Muscle layer of colon (tissue), 2 donors: ENCODE data around the gene SEC63.
"Not testable (repeated sequence)": the region's sequence is repeated elsewhere in the genome, so short reads cannot be mapped to it uniquely, and the experiment has no call there.

ENCODE experiments used
- H3K27ac ChIP-seq: one replicate; pipeline ENCODE4 v1.7.0; 2013; ENCODE audit warnings: low read depth, mild to moderate bottlenecking, low read length, moderate library complexity
- H3K27me3 ChIP-seq, 2 donors: one replicate each; pipeline ENCODE4 v1.7.0; 2013; ENCODE audit warnings: low read length in 2 of 2, mild to moderate bottlenecking in 2 of 2; ENCODE audit not compliant: insufficient read depth in 2 of 2, control insufficient read depth in 1 of 2
- H3K36me3 ChIP-seq: one replicate; pipeline ENCODE4 v1.7.0; 2013; ENCODE audit warnings: mild to moderate bottlenecking, low read length; ENCODE audit not compliant: insufficient read depth
- H3K4me1 ChIP-seq: one replicate; pipeline ENCODE4 v1.7.0; 2013; ENCODE audit warnings: mild to moderate bottlenecking, low read length; ENCODE audit not compliant: insufficient read depth
- H3K4me3 ChIP-seq, 2 donors: one replicate each; pipeline ENCODE4 v1.7.0; 2013; ENCODE audit warnings: low read length in 2 of 2, low read depth in 1 of 2, mild to moderate bottlenecking in 1 of 2, moderate library complexity in 1 of 2
- H3K9ac ChIP-seq: one replicate; pipeline ENCODE4 v1.7.0; 2013; ENCODE audit warnings: low read length
- H3K9me3 ChIP-seq: one replicate; pipeline ENCODE4 v1.7.0; 2013; ENCODE audit warnings: mild to moderate bottlenecking, low read length
- donor health status: abdominal sarcoma.
- donor health status: Adenocarcinoma of cecum.

SEC63 gene

DNA sequence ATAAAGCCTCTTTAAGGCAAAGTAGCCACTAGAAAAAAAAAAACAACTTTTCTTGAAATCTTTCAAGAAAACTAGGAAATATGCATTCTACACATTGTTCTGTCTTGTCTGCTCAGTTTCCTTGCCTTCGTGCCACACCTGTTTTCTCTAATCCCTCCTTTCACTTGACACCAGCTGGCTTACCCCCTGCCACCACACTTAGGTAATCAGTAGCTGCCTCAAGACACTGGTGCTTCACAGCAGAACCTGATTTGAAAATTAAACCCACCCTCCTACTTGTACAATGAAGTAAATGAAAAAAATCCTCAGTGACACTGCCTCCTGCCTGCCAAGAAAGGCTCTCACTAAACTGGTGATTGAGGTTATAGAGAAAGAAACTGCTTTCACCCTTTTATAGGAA is 88.1 kb downstream of the SEC63 start:
- H3K4me3 ChIP-seq: no peak overlapping the region
- peaks cover 13% of the 10 kb centered on the region for H3K36me3 ChIP-seq
- no peaks in the 10 kb centered on the region for H3K4me1 ChIP-seq
- no peak overlapping the region for H3K9ac ChIP-seq
- no peaks in the 10 kb centered on the region for H3K27me3 ChIP-seq
- no peaks in the 10 kb centered on the region for H3K9me3 ChIP-seq
- H3K27ac ChIP-seq: no peak overlapping the region

DNA sequence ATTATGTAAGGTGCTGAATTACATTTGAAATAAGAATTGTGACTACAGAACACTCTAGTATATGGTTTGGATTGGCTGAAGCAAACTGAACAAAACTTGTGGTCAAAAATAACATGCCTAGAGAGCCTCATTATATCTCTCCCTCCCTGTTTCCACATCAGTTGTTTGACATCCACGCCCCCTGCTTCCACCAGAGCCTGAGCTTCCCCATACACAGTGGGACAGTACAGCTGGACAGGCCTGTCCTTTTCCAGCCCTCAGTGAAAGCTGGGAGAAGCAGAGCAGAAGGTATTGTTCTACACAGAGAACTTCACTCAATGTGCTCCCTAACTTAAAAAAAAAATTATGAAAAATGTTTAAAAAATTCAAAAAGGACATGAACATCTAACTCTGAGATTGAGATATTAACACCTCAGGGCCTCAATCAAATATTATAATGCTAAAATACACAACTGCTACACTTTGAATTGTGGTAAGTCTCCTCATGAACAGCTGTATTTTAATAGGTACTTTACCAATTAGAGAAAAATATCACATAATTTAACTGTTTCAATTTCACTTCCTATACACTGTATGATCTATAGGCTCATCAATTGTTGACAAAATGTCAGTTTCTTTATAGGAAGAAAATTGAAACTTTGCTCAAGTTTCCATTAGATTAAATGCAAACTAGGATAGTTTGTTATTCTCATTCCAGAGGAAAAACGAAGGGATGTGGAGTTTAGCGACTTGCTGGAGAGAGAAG is 89.0 kb downstream of the SEC63 start:
- no peaks in the 10 kb centered on the region for H3K9me3 ChIP-seq
- H3K27ac ChIP-seq: no peak overlapping the region
- peaks cover 13% of the 10 kb centered on the region for H3K36me3 ChIP-seq
- H3K4me3 ChIP-seq: no peak overlapping the region
- no peaks in the 10 kb centered on the region for H3K27me3 ChIP-seq
- no peaks in the 10 kb centered on the region for H3K4me1 ChIP-seq
- H3K9ac ChIP-seq: no peak overlapping the region

DNA sequence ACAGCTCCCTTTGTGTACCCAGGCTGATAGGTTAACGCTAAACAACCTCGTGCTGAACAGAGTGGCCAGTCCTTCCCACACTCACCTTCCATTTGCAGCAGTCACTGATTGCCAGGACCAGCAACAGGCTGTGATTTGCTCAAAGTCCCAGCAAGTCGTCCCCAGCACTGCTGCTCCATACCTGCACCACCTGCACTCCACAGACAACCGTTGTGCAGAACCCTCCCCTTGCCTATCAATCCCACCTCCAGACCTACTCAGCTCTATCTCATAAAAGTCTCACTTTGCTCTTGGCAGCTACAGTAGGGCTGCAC is 90.7 kb downstream of the SEC63 start:
- Histone ChIP-seq H3K9ac (no peak overlapping the region), H3K4me1 (no peaks in the 10 kb centered on the region), H3K27me3 (no peaks in the 10 kb centered on the region), H3K9me3 (no peaks in the 10 kb centered on the region), H3K27ac (no peak overlapping the region), H3K4me3 (no peak overlapping the region), H3K36me3 (peaks cover 13% of the 10 kb centered on the region)

GRCh38 chr6:107866606-107867301 is 91.3 kb downstream of the SEC63 start:
- Histone ChIP-seq H3K27me3 (peaks cover 0 to 3% of the 10 kb centered on the region in 2 donors), H3K9me3 (no peaks in the 10 kb centered on the region), H3K4me3 (no peak overlapping the region), H3K4me1 (no peaks in the 10 kb centered on the region), H3K9ac (no peak overlapping the region), H3K36me3 (peaks cover 13% of the 10 kb centered on the region), H3K27ac (no peak overlapping the region)

DNA sequence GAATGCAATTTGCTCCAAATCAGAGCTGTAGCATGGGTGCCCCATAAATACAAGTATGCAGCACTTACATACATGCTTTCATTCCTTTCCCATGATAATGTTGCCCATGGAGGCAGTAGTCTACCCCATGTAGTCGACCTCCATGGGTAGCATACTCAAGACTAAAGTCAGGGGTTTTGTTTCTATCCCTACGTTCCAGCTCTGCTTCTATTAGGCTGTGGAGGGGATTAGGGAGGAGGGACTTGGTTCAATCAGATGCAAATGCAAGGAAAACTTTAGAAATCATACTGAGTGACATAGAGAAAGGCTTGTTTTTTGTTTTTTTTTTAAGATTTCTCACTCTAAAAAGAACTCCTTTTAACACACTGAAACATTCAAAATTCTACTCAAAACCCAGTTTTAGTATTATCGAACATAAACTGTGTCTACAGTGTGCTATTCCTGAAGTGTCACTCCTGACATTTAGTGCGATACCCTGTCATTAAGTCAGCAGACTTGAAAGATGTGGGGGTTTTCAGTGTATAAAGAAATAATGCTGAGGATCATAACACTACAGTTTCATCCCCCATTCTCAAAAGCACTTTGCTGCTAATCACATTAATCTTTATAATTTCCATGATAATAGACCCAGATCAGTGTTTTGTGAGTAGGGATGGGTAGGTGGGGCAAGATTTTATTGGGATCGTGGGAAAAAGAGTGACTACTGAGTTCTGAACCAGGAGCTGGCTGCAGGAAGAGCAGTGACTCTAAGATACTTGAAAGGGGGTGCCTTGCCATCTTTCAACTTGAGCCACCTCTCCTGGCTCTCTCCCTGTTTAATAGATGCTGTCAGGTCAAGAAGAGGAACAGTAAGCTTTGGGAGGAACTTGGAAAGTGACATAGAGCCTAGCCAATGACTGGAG is 93.5 kb downstream of the SEC63 start:
- H3K9ac ChIP-seq: no peak overlapping the region
- H3K27ac ChIP-seq: no peak overlapping the region
- H3K4me3 ChIP-seq: no peak overlapping the region
- no peaks in the 10 kb centered on the region for H3K4me1 ChIP-seq
- H3K9me3 ChIP-seq: no peaks in the 10 kb centered on the region
- H3K36me3 ChIP-seq: no peaks in the 10 kb centered on the region
- peaks cover 0 to 7% of the 10 kb centered on the region in 2 donors for H3K27me3 ChIP-seq

DNA sequence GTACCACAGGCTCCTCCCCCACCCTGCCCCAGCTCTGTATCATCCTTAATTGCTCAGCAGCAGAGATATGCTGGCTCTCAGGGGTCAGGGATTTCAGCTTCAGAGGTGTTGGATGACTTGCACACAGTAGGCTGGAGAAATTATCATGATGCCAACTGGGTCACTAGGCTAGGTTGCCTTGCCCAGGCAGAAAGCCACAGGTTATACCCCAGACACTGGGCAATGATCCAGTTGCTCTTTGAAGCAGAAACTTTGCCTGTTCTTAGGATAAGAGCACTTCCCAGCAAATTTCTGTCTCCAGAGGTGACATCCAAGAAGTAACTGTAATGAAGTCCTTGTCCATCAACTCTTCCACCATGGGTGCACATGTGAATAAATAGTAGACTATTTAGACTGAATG is 95.6 kb downstream of the SEC63 start:
- no peak overlapping the region for H3K27ac ChIP-seq
- H3K9me3 ChIP-seq: no peaks in the 10 kb centered on the region
- H3K4me3 ChIP-seq: no peak overlapping the region
- no peaks in the 10 kb centered on the region for H3K4me1 ChIP-seq
- H3K36me3 ChIP-seq: no peaks in the 10 kb centered on the region
- no peak overlapping the region for H3K9ac ChIP-seq
- H3K27me3 ChIP-seq: peaks cover 0 to 7% of the 10 kb centered on the region in 2 donors

DNA sequence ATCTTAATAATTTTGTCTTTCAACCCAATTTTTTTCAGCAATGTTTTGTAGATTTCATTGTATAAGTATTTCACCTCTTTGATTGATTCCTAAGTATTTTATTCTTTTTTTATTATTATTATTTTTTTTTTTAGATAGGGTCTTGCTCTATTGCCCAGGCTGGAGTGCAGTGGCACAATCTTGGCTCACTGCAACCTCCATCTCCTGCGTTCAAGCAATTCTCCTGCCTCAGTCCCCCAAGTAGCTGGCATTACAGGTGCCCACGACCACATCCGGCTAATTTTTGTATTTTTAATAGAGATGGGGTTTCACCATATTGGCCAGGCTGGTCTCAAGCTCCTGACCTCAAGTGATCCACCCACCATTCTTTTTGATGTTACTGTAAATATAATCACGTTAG is 97.0 kb downstream of the SEC63 start:
- H3K9ac ChIP-seq, H3K27ac ChIP-seq, H3K9me3 ChIP-seq, H3K4me1 ChIP-seq, H3K27me3 ChIP-seq, H3K36me3 ChIP-seq, H3K4me3 ChIP-seq: not testable (repeated sequence)

GRCh38 chr6:107860144-107860543 is 97.9 kb downstream of the SEC63 start:
- not testable (repeated sequence) for H3K9me3 ChIP-seq, H3K4me1 ChIP-seq, H3K27me3 ChIP-seq, H3K9ac ChIP-seq, H3K27ac ChIP-seq, H3K4me3 ChIP-seq, H3K36me3 ChIP-seq

GRCh38 chr6:107853230-107853629 is 104.8 kb downstream of the SEC63 start:
- Histone ChIP-seq H3K4me3 (no peak overlapping the region), H3K36me3 (no peaks in the 10 kb centered on the region)

DNA sequence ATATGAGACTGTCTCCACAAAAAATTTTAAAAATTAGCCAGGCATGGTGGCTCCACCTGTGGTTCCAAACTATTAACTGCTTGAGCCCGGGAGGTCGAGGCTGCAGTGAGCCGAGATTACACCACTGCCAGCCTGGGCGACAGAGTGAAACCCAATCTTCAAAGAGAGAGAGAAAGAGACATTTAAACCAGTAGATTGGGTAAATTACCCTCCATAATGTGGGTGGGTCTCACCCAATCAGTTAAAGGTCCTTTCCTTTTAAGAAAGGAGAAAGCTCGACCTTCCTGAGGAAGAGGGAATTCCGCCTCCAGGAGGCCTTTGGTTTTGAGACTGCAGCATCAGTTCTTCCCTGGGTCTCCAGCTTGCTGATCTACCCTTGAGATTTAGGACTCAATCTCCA is 108.7 kb downstream of the SEC63 start:
- Histone ChIP-seq H3K36me3 (no peaks in the 10 kb centered on the region), H3K9me3 (no peaks in the 10 kb centered on the region), H3K27ac (no peak overlapping the region), H3K4me3 (no peak overlapping the region), H3K4me1 (peaks cover 6% of the 10 kb centered on the region), H3K9ac (no peak overlapping the region), H3K27me3 (no peaks in the 10 kb centered on the region)

More at GRCh38 chr6:107853230-107853629, 104.8 kb downstream of the SEC63 start:
- no peaks in the 10 kb centered on the region for H3K27me3 ChIP-seq
- H3K4me1 ChIP-seq: peaks cover 6% of the 10 kb centered on the region
- no peak overlapping the region for H3K9ac ChIP-seq
- H3K9me3 ChIP-seq: no peaks in the 10 kb centered on the region
- no peak overlapping the region for H3K27ac ChIP-seq
